ENCODE data around the gene ARRB1. TPM values are rescaled to one million over a fixed set of nuclear protein-coding genes. Genes with fewer than 3 reads are reported as not detected.
A peak's percentile ranks its signal among the peaks of the same experiment; 100 is the strongest.

ARRB1 gene
- total and polyA plus RNA-seq, 9 of the 15 experiments (the other 6 are each of a cell fraction or from before 2014, with no cell fraction given): 6.6 to 45.4 (median 28.5) TPM

GRCh38 chr11:75214411-75214821 is 137.0 kb downstream of the ARRB1 start (continued):
- TF ChIP-seq ZBTB11 (CRISPR knock-in tag; IDR thresholded peaks at IDR 0.05) (peak in 1 of 3 experiments; percentile 65; a peak in 2 of 6 replicates), SRF (CRISPR knock-in tag; IDR thresholded peaks at IDR 0.05) (peak in 1 of 2 experiments; percentile 86; a peak in 2 of 4 replicates), NR3C1 (CRISPR knock-in tag; IDR thresholded peaks at IDR 0.05) (peak; percentile 93), ZNF511 (CRISPR knock-in tag; IDR thresholded peaks at IDR 0.05) (peak; percentile 98), HDAC1 (IDR thresholded peaks at IDR 0.05) (peak in 1 of 2 experiments; percentile 53; a peak in 1 of 4 replicates), XRCC4 (IDR thresholded peaks at IDR 0.05; ENCODE audit: extremely low read depth, insufficient read depth, insufficient read length) (no peak), DMBX1 (CRISPR knock-in tag; IDR thresholded peaks at IDR 0.05; ENCODE audit: borderline replicate concordance) (peak; percentile 88), ATF2 (CRISPR knock-in tag; IDR thresholded peaks at IDR 0.05) (no peak), NKRF (IDR thresholded peaks at IDR 0.05; ENCODE audit: borderline replicate concordance) (no peak), USF1 (CRISPR knock-in tag; IDR thresholded peaks at IDR 0.05) (0 out of 2 replicates have a peak, but pooled peaks have one; percentile 18), ZNF263 (CRISPR knock-in tag; IDR thresholded peaks at IDR 0.05; ENCODE audit: borderline replicate concordance) (peak; percentile 78), CHD4 (IDR thresholded peaks at IDR 0.05; ENCODE audit: insufficient read depth, insufficient replicate concordance, low read depth, low read length, poor library complexity, severe bottlenecking) (no peak), E2F5 (CRISPR knock-in tag; IDR thresholded peaks at IDR 0.05) (peak; percentile 90; the same call in 1 of the 2 replicates), MXI1 (IDR thresholded peaks at IDR 0.05; ENCODE audit: low read depth, low read length) (peak; percentile 13; the same call in 1 of the 2 replicates), MAZ (CRISPR knock-in tag; conservative IDR thresholded peaks at IDR 0.05 in 1 of 2, IDR thresholded peaks at IDR 0.05 in 1 of 2) (peak; percentile 46 to 92), POLR2G (IDR thresholded peaks at IDR 0.05; ENCODE audit: low read depth, low read length) (no peak)
